Forelimb muscle (tissue), 1 donor: ENCODE results near the gene ZFP37. TPM values are rescaled to one million over a fixed set of nuclear protein-coding genes. Genes with fewer than 3 reads are reported as not detected.
A peak's percentile ranks its signal among the peaks of the same experiment; 100 is the strongest.
"Not testable (repeated sequence)": the region's sequence is repeated elsewhere in the genome, so short reads cannot be mapped to it uniquely, and the experiment has no call there.

Source experiments
- DNase-seq: peaks from one replicate; pipeline ENCODE4 v3.0.0-alpha.2; 2013; ENCODE audit warnings: low read depth
- polyA plus RNA-seq: library from polyadenylated mRNA; unstranded; fragments of 120-200 nt; gene quantifications from one replicate; pipeline ENCODE4 v1.2.1, GENCODE V29; 2013; ENCODE audit not compliant: insufficient read length

Gene ZFP37
- 3.3 TPM for polyA plus RNA-seq

GRCh38 chr9:113056191-113057106, at the start of gene ZFP37:
TSS of gene ZFP37 (minus strand) at chr9:113056724. CDS start at chr9:113056688, 36 bp downstream.
- peak; percentile 92 for DNase-seq

GRCh38 chr9:113105345-113105744, 48.8 kb upstream of the ZFP37 start:
- not testable (repeated sequence) for DNase-seq

DNA sequence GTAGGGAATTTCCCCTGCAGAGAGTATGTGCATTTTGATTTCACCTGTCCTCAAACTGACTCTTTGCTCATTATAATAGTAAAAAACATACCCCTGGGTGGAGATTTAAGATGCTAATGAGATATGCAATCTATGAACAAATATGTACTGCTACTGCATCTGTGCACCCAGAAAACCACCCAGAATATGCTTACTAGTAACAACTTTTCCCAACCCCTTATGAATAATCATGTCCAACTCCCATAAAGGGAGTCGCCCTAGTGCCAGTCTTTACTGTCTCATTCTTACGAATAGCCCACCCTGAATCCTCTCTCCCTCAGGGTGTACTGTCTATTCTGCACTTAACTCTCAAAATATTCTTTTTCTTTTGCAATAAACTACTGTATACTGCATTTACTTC, 39.0 kb upstream of the ZFP37 start:
- no peak for DNase-seq

GRCh38 chr9:113089924-113090323, 33.4 kb upstream of the ZFP37 start:
- not testable (repeated sequence) for DNase-seq

DNA sequence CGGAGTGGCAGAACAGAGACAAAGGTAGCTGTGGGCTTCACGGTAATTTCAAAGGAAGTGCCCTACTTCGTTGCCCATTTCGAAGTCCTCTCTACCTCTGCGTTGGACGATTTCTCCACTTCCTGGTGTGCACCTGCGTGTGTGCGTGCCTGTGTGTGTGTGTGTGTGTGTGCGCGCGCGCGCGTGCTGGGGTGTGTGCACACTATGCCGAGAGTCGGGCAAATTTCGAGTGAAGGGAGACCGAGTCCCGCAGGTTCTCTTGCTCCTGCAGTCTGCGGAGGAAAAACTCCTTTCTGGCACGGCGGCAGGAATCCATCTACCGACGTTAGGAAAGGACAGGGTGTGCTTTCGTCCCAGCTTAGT, 32.6 kb upstream of the ZFP37 start:
- not testable (repeated sequence) for DNase-seq

DNA sequence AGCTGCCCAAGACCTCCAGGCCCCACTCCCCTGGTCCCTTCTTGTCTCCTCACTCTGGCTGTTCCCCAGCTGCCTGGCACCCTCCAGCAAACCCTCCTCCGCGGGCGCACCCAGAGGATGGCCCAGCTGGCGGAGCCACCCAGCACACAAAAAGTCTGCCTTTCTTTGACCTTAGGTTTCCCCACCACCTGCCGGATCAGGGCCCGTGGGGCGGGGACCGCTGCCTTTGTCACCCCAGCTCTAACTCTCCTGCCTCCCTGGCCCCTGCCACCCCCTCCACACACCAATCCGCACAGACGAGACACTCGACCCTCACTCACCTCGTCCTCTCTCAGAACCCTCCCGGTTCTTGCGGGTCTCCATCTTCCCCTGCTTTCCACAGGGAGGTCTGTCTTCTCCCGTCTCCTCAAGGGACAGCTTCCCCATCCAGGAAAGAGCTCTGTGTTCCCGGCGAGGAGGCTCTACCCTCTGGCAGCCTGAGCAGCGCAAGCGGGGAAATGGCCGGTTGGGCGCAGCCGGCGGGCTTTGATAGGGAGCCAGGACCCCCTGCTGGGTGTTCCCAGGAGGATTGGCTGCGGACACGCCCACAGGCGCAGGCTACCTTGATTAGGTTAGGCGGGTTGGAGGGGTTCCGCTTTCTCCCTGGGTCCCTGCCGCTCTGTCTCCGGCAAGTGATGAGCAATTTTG, 32.1 kb upstream of the ZFP37 start:
- not testable (repeated sequence) for DNase-seq

- DNase-seq: not testable (repeated sequence)
These were observed 6.4 kb upstream of the ZFP37 start for GRCh38 chr9:113062932-113063310.

DNA sequence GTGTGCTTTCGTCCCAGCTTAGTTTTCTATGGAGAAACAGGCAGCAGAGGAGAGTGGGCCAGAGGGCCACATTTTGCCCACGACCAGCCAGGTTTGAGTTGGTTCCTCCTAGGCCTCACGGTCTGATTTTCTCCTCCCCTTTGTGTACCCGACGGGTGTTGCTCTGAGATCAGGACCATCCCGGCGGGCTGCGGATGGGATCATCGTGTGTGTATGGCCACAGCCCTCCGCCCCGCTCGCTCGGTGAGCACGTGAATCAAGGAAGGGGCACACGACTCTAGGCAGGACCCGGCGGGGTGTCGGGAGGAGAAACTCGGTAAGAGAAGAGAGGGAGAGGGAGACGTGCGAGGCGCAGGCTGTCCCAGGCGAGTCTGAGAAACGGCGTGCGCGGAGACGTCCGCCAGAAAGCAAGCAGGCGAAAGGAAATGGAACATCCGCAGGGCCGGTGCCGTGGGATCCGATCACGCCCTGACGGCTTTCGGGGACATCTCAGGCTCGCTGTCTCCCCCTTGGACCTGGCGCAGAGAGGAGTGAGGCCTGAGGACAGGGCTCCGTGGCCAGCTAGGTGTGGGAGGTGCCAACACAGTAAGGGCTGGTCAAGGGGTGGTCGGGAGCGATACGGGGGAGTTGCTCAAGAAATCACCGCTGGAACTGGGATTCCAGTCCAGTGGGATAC, 5.9 kb upstream of the ZFP37 start:
- DNase-seq: not testable (repeated sequence)

DNA sequence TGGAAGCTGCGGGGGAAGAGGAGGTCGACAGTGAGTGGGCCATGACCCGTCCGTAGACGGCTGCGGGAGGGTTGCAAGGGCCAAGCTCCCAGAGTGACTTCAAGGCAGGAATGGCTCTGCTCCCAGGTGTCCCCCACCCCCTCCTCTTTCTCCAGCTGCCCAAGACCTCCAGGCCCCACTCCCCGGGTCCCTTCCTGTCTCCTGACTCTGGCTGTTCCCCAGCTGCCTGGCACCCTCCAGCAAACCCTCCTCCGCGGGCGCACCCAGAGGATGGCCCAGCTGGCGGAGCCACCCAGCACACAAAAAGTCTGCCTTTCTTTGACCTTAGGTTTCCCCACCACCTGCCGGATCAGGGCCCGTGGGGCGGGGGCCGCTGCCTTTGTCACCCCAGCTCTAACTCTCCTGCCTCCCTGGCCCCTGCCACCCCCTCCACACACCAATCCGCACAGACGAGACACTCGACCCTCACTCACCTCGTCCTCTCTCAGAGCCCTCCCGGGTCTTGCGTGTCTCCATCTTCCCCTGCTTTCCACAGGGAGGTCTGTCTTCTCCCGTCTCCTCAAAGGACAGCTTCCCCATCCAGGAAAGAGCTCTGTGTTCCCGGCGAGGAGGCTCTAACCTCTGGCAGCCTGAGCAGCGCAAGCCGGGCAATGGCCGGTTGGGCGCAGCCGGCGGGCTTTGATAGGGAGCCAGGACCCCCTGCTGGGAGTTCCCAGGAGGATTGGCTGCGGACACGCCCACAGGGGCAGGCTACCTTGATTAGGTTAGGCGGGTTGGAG, 4.7 kb upstream of the ZFP37 start:
- DNase-seq: not testable (repeated sequence)

DNA sequence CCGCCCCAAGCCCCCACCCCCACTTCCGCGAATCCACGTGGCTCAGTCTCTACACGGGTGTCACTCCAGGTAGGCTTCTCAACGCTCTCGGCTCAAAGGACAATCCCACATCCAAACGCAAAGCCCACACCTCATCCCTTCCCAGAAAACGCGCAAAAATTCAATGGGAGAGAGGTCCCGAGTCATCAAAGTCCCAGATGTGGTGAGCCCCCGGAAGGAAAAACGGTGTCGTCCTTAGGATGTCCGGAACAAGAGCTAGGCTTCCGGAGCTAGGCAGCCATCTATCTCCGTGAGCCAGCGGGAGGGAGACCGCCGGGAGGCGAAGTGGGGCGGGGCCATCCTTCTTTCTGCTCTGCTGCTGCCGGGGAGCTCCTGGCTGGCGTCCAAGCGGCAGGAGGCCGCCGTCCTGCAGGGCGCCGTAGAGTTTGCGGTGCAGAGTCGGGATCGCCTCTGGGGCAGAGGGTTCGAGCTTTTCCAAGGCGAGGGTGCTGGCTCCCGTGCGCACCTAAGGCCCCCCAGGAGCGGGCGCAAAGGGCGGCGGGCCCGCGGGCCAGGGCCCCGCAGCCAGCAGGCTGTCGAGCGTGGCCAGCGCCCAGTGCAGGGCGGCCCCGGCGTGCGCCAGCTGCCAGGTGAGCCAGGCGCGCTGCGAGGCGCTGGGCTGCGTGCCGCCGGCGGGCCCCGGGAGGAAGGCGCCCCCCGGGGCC, 3.2 kb upstream of the ZFP37 start:
- DNase-seq: not testable (repeated sequence)

DNA sequence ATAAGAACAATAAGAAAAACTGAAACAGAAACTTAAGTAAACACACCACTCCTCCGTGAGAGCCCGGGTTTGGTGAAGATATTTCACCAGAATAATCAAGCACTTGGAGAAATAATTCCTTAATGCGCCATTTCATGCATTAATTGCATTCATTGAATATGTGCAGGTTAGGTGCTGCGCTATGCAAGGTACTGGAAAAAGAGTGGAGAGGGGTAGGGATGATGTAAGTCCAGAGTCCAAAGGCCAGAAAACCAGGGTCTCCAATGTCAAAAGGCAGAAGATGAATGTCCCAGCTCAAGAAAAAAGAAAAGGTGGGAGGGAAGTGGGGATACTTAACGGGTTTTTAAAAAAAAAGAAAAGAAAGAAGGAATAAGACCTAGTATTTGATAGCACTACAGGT, 669 bp upstream of the ZFP37 start:
- no peak for DNase-seq

DNA sequence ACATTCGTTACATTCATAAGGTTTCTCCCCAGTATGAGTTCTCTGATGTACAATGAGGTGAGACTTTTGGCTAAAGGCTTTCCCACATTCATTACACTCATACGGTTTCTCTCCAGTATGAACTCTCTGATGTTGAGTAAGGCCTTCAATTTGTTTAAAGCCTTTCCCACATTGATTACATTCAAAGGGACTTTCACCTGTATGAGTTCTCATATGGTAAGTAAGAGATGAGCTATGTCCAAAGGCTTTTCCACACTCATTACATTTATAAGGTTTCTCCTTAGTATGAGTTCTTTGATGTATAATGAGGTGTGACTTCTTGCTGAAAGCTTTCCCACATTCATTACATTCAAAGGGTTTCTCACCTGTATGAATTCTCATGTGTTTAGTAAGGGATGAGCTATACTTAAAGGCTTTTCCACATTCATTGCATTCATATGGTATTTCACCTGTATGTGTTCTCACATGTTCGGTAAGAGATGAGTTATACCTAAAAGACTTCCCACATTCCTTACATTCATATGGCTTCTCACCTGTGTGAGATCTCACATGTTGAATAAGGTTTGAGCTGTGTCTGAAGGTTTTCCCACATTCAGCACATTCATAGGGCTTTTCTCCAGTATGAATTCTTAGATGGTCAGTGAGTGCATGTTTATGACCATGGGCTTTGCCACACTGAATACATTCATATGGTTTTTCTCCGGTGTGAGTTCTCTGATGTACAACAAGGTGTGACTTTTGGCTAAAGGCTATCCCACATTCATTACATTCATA, 13.5 kb downstream of the ZFP37 start:
- DNase-seq: no peak

DNA sequence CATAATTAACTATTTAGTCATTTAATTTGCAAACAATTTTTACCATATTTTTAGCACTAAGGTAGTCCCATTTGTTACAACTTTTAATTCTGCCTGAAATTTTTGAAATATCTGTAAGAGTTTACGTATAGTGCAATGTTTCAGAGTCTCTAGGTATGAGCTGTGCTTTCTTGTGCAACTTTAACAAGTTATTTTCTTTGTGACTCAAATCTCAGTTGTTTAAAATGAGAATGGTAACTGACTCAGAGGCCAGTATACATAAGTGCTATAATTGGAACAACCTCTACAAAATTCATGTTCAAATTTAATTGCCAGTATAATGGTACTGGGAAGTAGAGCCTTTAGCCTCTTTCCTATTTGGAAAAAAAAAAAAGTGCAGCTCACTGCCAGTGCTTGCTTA, 30.3 kb downstream of the ZFP37 start:
- DNase-seq: no peak

DNA sequence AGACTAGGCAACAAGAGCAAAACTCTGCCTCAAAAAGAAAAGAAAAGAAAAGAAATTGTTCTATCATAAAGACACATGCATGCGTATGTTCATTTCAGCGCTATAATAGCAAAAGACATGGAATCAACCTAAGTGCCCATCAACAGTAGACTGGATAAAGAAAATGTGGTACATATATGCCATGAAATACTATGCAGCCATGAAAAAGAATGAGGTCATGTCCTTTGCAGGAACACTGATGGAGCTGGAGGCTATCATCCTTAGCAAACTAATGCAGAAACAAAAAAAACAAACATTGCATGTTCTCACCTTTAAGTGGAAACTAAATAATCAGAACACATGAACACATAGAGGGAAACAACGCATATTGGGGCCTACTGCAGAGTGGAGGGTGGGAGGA, 38.3 kb downstream of the ZFP37 start:
- DNase-seq: no peak

GRCh38 chr9:113012492-113012891, 44.0 kb downstream of the ZFP37 start:
- DNase-seq: no peak

- DNase-seq: peak; percentile 60
These were observed 44.6 kb downstream of the ZFP37 start, which contains the start of gene ZNF883 for GRCh38 chr9:113011911-113012381. TSS of gene ZNF883 (minus strand) at chr9:113012192.

- no peak for DNase-seq
These were observed 50.7 kb downstream of the ZFP37 start for GRCh38 chr9:113005777-113006176.

DNA sequence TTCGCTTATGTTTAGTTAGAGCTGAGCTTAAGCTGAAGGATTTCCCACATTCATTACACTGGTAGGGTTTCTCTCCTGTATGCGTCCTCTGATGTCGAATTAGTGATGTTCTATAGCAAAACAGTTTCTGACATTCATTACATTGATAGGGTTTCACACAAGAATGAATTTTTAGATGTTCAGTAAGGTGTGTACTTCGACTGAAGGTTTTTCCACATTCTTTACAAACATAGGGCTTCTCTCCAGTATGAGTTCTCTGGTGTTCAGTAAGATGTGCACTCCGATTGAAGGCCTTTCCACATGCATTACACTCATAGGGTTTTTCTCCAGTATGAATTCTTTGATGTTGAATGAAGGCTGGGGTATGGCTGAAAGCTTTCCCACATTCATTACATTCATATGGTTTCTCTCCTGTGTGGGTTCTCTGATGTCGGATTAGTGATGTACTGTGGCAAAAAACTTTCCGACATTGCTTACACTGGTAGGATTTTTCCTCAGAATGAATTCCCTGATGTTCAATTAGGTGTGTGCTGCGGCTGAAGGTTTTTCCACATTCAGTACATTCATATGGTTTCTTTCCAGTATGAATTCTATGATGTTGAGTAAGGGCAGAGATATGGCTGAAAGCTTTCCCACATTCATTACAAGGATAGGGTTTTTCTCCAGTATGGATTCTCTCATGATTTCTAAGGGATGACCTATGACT, 59.1 kb downstream of the ZFP37 start:
- DNase-seq: no peak
